Activated B cell treated with CpG ODN at 0.5 μM for 24 hours (primary cell): ENCODE results near the gene SLC22A6. TPM values are rescaled to one million over a fixed set of nuclear protein-coding genes. Genes with fewer than 3 reads are reported as not detected.
"Not testable (repeated sequence)": the region's sequence is repeated elsewhere in the genome, so short reads cannot be mapped to it uniquely, and the experiment has no call there.

Experiments
- ATAC-seq: fragments of 200-7000 bp; cut with Tn5 transposase; one replicate; pipeline ENCODE4 v1.10.0; 2021; ENCODE audit warnings: low read depth, mild to moderate bottlenecking, moderate library complexity
- CTCF ChIA-PET: fragments of 350-600 bp; sonication (Branson Sonifier 250); formaldehyde crosslinking; loops from one replicate; lab custom pipeline; 2021; ENCODE audit warnings: antibody characterized with exemption; lab: Charles Lee
- POLR2A ChIA-PET: fragments of 350-600 bp; sonication (Branson Sonifier 250); formaldehyde crosslinking; loops from one replicate; lab custom pipeline; 2021; ENCODE audit warnings: antibody characterized with exemption; lab: Charles Lee
- DNase-seq: peaks from one replicate; pipeline ENCODE4 v3.0.0; 2022
- H3K27ac Mint-ChIP-seq: one replicate; pipeline ENCODE4 v1.8.0; 2020; ENCODE audit warnings: mixed read lengths
- H3K27me3 Mint-ChIP-seq: one replicate; pipeline ENCODE4 v1.8.0; 2021; ENCODE audit warnings: mixed read lengths
- H3K36me3 Mint-ChIP-seq: one replicate; pipeline ENCODE4 v1.8.0; 2021; ENCODE audit warnings: low read depth, mixed read lengths
- H3K4me1 Mint-ChIP-seq: one replicate; pipeline ENCODE4 v1.8.0; 2021; ENCODE audit warnings: mixed read lengths
- H3K4me3 Mint-ChIP-seq: one replicate; pipeline ENCODE4 v1.8.0; 2020; ENCODE audit warnings: mild to moderate bottlenecking, mixed read lengths
- H3K9me3 Mint-ChIP-seq: one replicate; pipeline ENCODE4 v1.8.0; 2020; ENCODE audit warnings: mixed read lengths
- CTCF ChIP-seq: fragments of 200-600 bp; IDR thresholded peaks from one replicate; pipeline ENCODE4 v1.8.0; 2022; ENCODE audit warnings: antibody characterized with exemption, mild to moderate bottlenecking
- intact Hi-C: fragments of 100-400 bp; cut with micrococcal nuclease; formaldehyde crosslinking; loops from one replicate; pipeline ENCODE4 v1.15.1; 2024
- total RNA-seq: library from RNA; stranded (reverse); gene quantifications from 2 replicates; pipeline ENCODE4 v1.2.3, GENCODE V29; 2022

SLC22A6 gene
- total RNA-seq, 1 donor from 2014 or later = not detected

GRCh38 chr11:62953811-62954210, 31.0 kb downstream of the SLC22A6 start:
- intact Hi-C loops = no loop called here
- TF ChIP-seq CTCF = no peak
- no peaks in the 10 kb centered on the region for H3K9me3 Mint-ChIP-seq
- DNase-seq = no peak
- no peak for ATAC-seq
- ChIA-PET POLR2A (no interaction called here), CTCF (no interaction called here)
- H3K27ac Mint-ChIP-seq = no peak overlapping the region
- no peak overlapping the region for H3K4me3 Mint-ChIP-seq
- no peaks in the 10 kb centered on the region for H3K36me3 Mint-ChIP-seq
- H3K4me1 Mint-ChIP-seq = no peaks in the 10 kb centered on the region
- peaks cover 34% of the 10 kb centered on the region for H3K27me3 Mint-ChIP-seq

- Mint-ChIP-seq H3K27me3 (peaks cover 23% of the 10 kb centered on the region), H3K36me3 (no peaks in the 10 kb centered on the region), H3K4me1 (no peaks in the 10 kb centered on the region), H3K4me3 (no peak overlapping the region), H3K9me3 (peaks cover 3% of the 10 kb centered on the region), H3K27ac (no peak overlapping the region)
- no peak for TF ChIP-seq CTCF
- intact Hi-C loops = no loop called here
- CTCF ChIA-PET = no interaction called here
- POLR2A ChIA-PET = interaction anchor here (0.6 kb wide), 2 partner anchors 14 to 92 kb away, joined by 3 to 6 read pairs; no protein-coding TSS in a partner anchor
- DNase-seq = no peak
- ATAC-seq = no peak
These were observed 35.9 kb downstream of the SLC22A6 start for GRCh38 chr11:62948765-62949320.

GRCh38 chr11:62945538-62945937, 39.2 kb downstream of the SLC22A6 start:
- H3K27ac Mint-ChIP-seq, POLR2A ChIA-PET, H3K36me3 Mint-ChIP-seq, H3K4me3 Mint-ChIP-seq, CTCF ChIA-PET, DNase-seq, H3K4me1 Mint-ChIP-seq, H3K9me3 Mint-ChIP-seq, ATAC-seq, intact Hi-C loops: not testable (repeated sequence)
- H3K27me3 Mint-ChIP-seq = peaks cover 29% of the 10 kb centered on the region

- DNase-seq, ATAC-seq, POLR2A ChIA-PET, H3K9me3 Mint-ChIP-seq, intact Hi-C loops, H3K27ac Mint-ChIP-seq, H3K36me3 Mint-ChIP-seq, H3K4me1 Mint-ChIP-seq, CTCF ChIA-PET, H3K4me3 Mint-ChIP-seq: not testable (repeated sequence)
- H3K27me3 Mint-ChIP-seq = peaks cover 13% of the 10 kb centered on the region
These were observed 47.2 kb downstream of the SLC22A6 start for GRCh38 chr11:62937528-62937927.

GRCh38 chr11:62934496-62934785, 50.3 kb downstream of the SLC22A6 start:
- intact Hi-C loops = no loop called here
- no peaks in the 10 kb centered on the region for H3K36me3 Mint-ChIP-seq
- H3K27ac Mint-ChIP-seq = no peak overlapping the region
- ChIA-PET CTCF (no interaction called here), POLR2A (no interaction called here)
- no peak for TF ChIP-seq CTCF
- DNase-seq = no peak
- ATAC-seq = no peak
- peaks cover 7% of the 10 kb centered on the region for H3K9me3 Mint-ChIP-seq
- H3K4me1 Mint-ChIP-seq = no peaks in the 10 kb centered on the region
- no peak overlapping the region for H3K4me3 Mint-ChIP-seq
- H3K27me3 Mint-ChIP-seq = peaks cover 32% of the 10 kb centered on the region

- Mint-ChIP-seq H3K36me3 (no peaks in the 10 kb centered on the region), H3K4me1 (no peaks in the 10 kb centered on the region), H3K4me3 (no peak overlapping the region), H3K27me3 (peaks cover 33% of the 10 kb centered on the region), H3K27ac (no peak overlapping the region), H3K9me3 (peaks cover 7% of the 10 kb centered on the region)
- no peak for TF ChIP-seq CTCF
- ChIA-PET CTCF (no interaction called here), POLR2A (no interaction called here)
- no peak for DNase-seq
- intact Hi-C loops = no loop called here
- no peak for ATAC-seq
These were observed 50.8 kb downstream of the SLC22A6 start for GRCh38 chr11:62933750-62934495.
